Ecto neural progenitor cell (in vitro differentiated cells): ENCODE results near the gene CLSTN2.

Experiments
- DNase-seq: peaks from one replicate; pipeline ENCODE4 v3.0.0-alpha.2; 2018; ENCODE audit warnings: low spot score

The CLSTN2 gene

DNA sequence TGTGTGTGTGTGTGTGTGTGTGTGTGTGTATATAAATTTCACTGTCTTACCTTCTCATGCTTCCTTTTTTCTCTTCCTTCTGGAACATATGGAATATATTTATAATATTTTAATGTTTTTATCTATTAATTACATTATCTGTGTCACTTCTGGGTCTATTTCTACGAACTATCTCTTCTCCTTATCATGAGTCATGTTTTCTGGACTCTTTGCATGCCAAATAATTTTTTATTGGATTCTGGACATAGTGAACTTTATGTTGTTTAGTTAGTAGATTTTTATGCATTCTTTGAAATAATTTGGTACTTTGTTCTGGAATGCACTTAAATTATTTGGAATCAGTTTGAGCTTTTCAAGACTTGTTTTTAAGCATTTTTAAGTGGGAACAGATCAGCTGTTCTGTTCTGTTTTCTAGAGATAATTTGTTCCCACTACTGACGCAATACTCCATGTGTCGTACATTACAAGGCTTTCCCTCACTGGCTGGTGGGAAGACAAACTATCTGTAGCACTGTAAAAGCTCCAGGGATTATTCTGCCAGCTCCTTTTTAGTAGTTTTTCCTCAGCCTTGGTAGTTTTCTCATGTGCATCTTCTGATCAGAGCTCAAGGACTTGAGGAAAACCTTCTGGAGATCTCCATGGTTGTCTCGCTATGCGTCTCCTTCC lies 302.0 kb downstream of the CLSTN2 start:
- DNase-seq, result no peak

- DNase-seq, result no peak
Observed at GRCh38 chr3:140238646-140239314, 303.8 kb downstream of the CLSTN2 start.

- DNase-seq, result no peak
Observed at GRCh38 chr3:140242818-140243276, 307.9 kb downstream of the CLSTN2 start.

- no peak for DNase-seq
Observed at GRCh38 chr3:140243575-140243974, 308.6 kb downstream of the CLSTN2 start.

- DNase-seq, result no peak
Observed at GRCh38 chr3:140244893-140245292, 309.9 kb downstream of the CLSTN2 start.

GRCh38 chr3:140246578-140246977 lies 311.6 kb downstream of the CLSTN2 start:
- no peak for DNase-seq

DNA sequence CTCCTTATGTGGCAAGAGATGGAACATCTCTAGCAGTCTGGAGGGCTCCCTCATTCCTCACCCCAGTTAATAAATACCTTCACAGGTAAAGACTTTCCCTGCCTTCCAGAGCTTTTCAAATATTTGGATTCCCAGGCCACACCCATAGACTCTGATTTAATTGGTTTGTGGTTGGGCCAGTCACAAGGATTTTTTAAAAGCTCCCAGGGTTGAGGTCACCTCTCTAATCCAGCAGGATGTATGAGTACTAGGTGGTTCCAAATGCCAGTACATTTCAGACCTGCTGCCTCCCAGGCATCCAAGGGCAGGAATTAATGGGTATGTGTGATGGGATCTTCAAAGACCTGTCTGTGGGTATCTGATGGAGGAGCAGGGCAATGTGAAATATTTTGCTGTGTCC lies 312.8 kb downstream of the CLSTN2 start:
- DNase-seq, result no peak

- DNase-seq, result no peak
Observed at GRCh38 chr3:140249188-140249587, 314.2 kb downstream of the CLSTN2 start.

DNA sequence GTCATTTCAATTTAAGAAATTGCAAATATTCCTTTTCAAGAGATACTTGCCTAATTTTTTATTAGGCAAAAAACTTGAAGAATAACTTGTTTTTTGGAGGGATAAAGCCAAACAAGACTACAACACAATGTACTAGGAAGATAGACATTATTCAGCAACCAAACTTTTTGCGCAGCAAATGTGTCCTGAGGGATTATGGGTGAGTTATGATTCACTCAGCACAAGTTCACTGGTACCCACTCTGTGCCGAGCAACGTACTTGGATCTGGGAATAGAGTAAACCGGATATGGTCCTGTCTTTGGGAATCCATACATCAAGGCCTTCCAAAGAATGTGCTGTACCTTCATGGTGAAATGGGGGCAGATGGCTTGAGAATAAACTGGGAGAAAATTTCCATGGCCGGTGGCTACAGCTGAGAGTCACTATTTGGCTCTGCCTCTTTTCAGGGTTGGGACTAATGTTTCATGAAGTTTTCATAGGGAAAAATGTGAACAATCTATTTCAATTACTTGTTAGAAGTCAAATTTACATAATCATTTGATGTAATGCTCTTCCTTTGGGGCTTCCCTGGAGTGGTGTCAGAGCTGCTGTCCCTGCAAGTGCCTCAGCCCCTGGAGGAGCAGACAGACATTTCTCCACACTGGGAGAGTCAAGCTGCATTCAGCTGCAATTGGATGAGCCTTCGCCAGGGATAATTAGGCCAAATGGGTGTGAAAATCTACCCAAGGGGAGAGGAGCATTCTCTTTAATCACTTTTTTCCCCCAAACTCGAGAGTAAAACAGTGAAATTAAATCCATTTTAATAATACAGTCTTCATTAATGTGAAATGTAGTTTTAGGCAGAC lies 315.2 kb downstream of the CLSTN2 start:
- no peak for DNase-seq

GRCh38 chr3:140250945-140251344 lies 316.0 kb downstream of the CLSTN2 start:
- DNase-seq, result no peak

DNA sequence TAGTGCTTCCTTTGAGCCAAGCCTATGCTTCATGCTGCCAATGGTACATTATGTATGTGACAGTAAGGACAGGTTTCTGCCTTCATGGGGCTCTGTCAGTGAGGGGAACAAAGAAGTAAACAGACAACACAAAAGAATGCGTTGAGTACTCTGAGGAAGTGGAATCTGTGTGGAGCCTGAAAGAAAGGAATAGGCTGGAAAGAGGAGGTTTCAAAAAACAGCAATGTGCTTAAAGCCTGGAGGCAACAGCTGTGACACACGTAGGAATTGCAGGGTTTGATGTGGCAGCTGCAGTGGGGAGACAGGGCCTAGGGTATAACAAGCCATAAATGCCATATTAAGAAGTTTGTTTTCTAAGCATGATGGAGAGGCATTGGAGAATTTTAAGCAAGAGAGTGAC lies 316.7 kb downstream of the CLSTN2 start:
- DNase-seq, result no peak

DNA sequence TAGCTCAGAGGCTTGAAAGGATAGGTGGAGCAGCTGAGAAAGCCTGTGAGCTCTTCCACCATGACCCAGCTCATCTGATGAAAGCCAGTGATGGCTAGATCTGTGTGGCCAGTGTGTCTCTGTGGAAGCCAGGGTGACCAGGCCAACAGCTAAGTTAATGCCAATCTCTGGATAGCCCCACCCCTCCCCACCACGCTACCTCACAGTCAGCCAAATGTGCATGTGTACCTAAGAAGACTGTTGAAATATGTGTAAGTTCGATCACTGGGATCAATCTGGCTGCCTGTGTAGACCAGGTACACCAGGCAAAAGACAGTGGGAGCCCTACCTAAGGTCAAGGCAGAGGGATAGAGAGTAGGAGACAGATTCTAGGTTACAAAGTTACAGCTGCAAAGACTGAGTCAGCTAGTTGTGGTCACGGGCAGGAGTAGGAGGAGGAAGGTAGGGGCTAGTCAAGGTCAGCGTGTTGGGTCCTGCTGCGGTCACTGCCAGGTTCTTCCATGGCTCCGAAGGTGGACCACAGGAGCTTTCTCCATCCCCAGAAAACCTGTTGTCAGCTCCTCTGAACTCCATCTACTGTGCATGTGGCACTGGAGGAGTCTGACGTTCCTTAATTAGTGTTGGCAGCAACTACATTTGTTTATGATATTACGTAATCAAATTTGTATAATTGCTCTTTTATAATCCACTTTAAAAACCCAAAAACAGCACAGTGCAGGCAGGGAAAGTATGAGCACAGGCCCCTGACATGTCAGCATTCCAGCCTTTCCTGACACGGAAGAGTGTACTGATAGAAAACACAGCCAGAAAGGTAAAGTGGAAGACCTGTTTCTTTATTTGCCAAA lies 318.0 kb downstream of the CLSTN2 start:
- DNase-seq, result no peak

DNA sequence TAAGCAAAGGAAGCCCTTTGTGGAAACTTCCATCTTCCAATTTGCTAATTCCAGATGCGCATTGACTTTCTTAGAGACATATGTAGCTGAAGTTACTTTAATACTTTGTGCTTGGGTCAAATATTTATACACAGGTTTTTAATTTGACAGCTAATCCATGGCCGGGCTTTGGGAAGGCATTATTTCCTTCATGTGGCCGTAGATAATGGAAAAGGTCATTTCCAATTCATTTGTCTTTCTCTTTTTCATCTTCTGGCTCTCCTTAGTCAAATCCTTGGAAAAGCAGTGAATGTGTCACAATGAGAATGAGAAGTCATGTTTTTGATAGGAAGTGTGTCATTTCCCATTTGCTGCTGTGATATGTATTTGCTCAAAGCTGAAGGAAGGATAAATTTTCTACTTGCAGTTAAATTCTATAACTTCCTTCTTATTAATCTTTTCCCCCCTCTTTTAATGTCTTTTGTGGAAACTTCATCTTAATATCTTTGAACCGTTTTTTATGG lies 323.3 kb downstream of the CLSTN2 start:
- no peak for DNase-seq

- DNase-seq, result no peak
Observed at GRCh38 chr3:140265302-140265701, 330.3 kb downstream of the CLSTN2 start.

DNA sequence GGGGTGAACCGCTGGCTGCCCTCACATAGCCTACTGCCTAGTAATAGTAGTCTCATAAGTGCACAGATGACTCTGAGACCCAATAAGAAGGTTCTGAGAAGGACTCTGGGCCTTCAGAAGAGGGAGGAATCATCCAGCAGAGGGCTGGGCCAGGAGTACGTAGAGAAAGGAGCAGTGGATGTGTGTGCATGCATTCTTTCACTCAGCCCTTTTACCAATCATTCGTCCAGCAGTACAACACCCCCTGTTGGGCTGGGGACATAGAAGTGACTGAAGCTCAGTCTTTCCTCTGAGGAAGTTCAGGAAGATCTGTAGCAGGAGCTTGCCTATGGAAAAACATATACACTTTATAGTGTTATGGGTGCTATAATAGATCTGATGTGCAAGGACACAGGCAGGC lies 333.1 kb downstream of the CLSTN2 start:
- DNase-seq, result no peak

DNA sequence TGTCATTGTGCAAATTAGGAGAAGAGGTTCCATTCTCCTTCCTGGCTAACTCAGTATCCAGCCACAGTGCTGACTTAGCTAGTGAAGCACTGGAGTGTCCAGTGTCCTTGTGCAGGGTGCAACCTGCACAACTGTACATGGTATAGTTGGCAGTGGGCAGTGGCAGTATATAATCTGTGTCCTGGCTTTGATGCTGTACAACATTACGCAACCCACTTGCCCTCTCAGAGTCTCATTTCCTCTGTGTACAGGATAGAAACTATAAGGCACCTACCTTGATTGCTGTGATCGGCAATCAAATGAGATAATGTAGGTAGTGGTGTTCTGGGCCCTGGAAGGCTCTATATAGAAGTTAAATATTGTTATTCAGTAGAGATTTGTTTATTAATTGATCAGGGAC lies 333.6 kb downstream of the CLSTN2 start:
- DNase-seq, result no peak

GRCh38 chr3:140270329-140270728 lies 335.3 kb downstream of the CLSTN2 start:
- DNase-seq, result no peak

GRCh38 chr3:140273542-140274195 lies 338.7 kb downstream of the CLSTN2 start:
- no peak for DNase-seq

DNA sequence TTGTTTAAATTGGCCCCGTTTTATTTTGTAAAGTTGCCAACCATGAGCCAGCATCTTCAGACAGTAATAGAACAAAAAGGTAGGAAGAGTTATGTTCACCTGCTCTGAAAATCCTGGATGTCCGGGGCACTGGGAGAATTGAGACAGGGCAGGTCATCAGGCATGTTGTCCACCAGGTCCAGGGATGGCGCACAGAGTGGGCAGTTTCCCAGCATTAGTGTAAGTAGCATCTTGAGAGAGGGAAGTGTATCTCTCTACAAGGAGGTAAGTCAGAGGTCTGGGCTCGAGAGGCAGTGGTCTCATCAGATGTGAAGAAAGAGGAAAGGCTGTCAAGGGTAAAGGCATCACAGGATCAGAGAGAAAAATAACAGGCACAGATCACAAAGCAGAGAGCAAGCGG lies 339.4 kb downstream of the CLSTN2 start:
- DNase-seq, result no peak

- no peak for DNase-seq
Observed at GRCh38 chr3:140276703-140277102, 341.7 kb downstream of the CLSTN2 start.

- no peak for DNase-seq
Observed at GRCh38 chr3:140277886-140278285, 342.9 kb downstream of the CLSTN2 start.
